AG10803 (cell line): ENCODE data around the gene SDHAF3.

ENCODE experiments used
- DNase-seq: peaks from one replicate; pipeline ENCODE4 v3.0.0; 2010; ENCODE audit warnings: low read depth
- H3K4me3 ChIP-seq: 2 replicates; pipeline ENCODE4 v1.5.1; 2011; ENCODE audit warnings: mild to moderate bottlenecking, low read length, control low read depth
- TF ChIP-seq, protein P1 (sequence below): conservative IDR thresholded peaks from 2 replicates; pipeline ENCODE4 v1.5.1; 2011; ENCODE audit warnings: mild to moderate bottlenecking, low read length, control low read depth, inconsistent platforms

The SDHAF3 gene

DNA sequence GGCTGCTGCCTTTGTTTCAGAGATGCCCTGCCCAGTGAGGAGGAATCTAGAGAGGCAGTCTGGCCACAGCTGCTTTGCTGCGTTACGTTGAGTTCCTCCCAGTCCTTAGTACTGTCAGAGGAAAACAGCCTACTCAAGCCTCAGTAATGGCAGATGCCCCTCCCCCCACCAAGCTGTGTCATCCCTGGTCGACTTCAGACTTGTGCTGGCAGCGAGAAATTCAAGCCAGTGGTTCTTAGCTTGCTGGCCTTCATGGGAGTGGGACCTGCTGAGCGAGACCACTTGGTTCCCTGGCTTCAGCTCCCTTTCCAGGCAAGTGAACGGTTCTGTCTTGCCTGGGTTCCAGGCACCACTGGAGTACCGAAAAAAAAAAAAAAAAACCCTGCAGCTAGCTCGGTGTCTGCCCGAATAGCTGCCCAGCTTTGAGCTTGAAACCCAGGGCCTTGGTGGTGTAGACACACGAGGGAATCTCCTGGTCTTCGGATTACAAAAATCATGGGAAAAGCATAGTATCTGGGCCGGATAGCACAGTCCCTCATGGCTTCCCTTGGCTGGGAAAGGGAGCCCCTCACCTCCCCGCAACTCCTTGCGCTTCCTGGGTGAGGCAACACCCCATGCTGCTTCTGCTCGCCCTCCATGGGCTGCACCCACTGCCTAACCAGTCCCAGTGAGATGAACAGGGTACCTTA is 9.1 kb downstream of the SDHAF3 start:
- TF ChIP-seq, protein P1, sequence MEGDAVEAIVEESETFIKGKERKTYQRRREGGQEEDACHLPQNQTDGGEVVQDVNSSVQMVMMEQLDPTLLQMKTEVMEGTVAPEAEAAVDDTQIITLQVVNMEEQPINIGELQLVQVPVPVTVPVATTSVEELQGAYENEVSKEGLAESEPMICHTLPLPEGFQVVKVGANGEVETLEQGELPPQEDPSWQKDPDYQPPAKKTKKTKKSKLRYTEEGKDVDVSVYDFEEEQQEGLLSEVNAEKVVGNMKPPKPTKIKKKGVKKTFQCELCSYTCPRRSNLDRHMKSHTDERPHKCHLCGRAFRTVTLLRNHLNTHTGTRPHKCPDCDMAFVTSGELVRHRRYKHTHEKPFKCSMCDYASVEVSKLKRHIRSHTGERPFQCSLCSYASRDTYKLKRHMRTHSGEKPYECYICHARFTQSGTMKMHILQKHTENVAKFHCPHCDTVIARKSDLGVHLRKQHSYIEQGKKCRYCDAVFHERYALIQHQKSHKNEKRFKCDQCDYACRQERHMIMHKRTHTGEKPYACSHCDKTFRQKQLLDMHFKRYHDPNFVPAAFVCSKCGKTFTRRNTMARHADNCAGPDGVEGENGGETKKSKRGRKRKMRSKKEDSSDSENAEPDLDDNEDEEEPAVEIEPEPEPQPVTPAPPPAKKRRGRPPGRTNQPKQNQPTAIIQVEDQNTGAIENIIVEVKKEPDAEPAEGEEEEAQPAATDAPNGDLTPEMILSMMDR: no peak
- DNase-seq: no peak
- H3K4me3 ChIP-seq: no peak overlapping the region

DNA sequence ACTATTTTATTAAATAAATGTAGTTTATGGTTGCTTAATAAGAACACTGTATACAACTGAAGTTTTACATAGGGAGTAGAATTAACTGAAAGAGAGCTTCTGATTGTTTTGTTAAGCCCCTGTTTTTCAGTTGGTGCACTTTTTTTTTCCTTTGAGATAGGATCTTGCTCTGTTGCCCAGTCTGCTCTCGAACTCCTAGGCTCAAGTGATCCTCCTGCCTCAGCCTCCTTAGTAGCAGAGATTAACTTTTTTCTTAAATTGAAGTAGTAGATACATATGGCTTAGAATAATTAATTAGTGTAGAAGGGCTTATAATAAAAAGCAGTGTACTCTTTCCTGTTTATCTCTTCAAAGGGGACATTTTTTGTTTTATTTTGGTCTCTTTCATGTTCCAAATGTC is 11.2 kb downstream of the SDHAF3 start:
- no peak overlapping the region for H3K4me3 ChIP-seq
- TF ChIP-seq, protein P1: no peak

DNA sequence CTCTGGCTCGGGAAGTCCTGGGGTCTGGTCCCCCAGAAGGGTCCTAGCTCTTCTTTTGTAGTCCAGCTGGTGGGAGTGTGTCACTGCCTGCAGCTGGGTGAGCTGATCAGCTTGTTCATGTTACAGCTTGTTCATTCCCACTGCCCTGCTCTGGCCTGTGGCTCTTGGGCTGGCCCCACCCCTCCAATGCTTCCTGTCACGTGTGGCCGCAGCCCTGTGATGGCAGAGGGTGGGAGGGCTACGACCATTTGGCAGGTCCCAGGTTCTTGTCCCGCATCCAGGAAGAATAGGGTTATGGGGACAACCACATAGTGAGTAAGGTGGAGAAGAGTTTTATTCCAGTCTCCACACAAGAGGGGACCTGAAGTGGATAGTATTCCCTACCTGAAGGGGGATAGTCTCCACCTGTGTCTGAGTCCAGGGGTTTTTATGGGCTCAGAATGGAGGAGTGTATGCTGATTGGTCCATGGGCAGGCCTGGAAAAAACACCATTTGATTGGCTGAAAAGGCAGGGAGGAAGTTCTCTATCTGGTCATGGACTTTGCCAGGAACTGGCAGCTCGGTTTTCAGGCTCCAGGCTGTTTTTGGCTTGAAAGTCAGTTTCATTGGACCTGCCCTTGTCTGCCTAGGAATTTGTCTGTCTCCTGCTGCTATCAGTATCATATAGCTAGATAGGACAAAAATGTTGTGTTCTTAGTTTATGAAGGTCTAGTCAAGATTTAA is 13.1 kb downstream of the SDHAF3 start:
- DNase-seq: no peak
- H3K4me3 ChIP-seq: no peak overlapping the region
- TF ChIP-seq, protein P1: no peak

More for the DNA sequence above, 11.2 kb downstream of the SDHAF3 start:
- no peak for DNase-seq

DNA sequence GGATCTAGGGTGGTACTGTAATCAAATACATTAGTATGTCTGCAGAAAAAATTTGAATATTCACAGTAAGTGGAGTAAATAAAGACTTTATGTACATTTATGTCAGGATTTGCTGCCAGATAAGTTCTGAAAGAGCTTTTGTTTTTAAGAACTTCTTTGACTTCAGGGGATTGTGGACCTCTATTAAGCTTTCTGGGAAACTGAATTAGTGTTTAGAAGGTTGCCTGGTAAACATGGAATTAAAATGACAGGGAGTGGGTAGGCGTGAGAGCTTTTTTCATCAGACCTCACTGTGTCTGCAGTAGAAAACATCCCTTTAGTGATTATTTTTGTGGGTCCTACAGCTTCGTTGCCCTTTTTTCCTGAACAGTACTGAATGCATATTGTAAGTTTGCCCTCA is 15.7 kb downstream of the SDHAF3 start:
- H3K4me3 ChIP-seq: no peak overlapping the region
- no peak for DNase-seq

DNA sequence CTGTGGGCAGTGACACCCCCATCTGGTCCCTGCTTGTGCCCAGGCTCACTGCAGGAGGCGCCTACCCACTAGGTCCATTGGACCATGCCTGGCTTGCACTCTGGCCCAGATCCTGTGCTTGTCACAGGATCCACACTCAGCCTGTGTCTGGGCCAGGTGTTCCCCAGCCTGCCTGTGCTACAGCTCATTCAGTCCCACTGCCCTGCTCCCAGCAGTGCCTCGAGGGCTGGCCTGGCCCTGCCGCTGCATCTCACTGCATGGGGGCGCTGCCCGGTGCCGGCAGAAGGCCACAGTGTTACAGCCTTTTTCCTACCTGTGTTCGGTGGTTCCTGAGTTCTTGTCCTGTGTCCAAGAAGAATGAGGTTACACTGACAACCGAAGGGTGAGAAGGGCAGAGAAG is 21.3 kb downstream of the SDHAF3 start:
- TF ChIP-seq, protein P1: no peak
- DNase-seq: no peak
- no peak overlapping the region for H3K4me3 ChIP-seq

More for the DNA sequence above, 15.7 kb downstream of the SDHAF3 start:
- TF ChIP-seq, protein P1: no peak

DNA sequence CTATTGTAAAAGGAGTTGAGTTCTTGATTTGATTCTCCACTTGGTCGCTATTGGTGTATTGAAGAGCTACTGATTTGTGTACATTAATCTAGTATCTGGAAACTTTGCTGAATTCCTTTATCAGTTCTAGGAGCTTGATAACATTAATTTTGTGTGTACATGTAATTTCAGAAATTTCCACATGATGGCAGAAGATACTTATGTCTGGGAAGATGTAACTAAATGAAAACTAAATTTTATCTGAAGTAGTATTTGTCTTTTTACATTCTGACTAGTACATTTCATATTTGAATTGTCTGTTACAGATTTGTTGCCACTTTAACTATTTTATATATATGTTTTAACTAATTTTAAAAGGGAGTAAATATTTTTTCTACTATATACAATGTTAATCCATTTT is 27.6 kb downstream of the SDHAF3 start:
- TF ChIP-seq, protein P1: peak; percentile 66
- DNase-seq: peak; percentile 48
- no peak overlapping the region for H3K4me3 ChIP-seq

DNA sequence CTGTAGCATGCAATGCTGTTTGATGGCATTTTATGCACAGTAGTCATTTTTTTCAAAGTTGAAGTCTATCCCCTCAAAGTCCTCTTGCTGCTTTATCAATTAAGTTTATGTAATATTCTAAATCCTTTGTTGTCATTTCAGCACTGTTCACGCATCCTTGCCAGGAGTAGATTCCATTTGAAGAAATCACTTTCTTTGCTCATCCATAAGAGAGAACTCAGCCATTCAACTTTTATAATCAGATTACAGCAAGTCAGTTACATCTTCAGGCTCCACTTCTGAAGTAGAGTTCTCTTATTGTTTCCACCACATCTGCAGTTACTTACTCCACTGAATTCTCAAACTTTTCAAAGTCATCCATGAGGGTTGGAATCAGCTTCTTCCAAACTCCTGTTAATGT is 32.3 kb downstream of the SDHAF3 start:
- H3K4me3 ChIP-seq: no peak overlapping the region
- TF ChIP-seq, protein P1: no peak
- peak; percentile 37 for DNase-seq
